H1 (cell line): ENCODE results near the gene ZNF396. TPM values are rescaled to one million over a fixed set of nuclear protein-coding genes. Genes with fewer than 3 reads are reported as not detected.

Source experiments
- CBX5 ChIP-seq: fragments of 300-800, 300-1000 bp; sonication (generic); IDR thresholded peaks from 2 replicates; pipeline ENCODE4 v1.7.1; 2016; ENCODE audit warnings: antibody characterized with exemption, low read length, low read depth
- CHD1 ChIP-seq: IDR thresholded peaks from 2 replicates; pipeline ENCODE4 v1.6.1; 2012; ENCODE audit warnings: low read depth, low read length, improper control_type of control experiment
- CREB1 ChIP-seq: IDR thresholded peaks from 2 replicates; pipeline ENCODE4 v1.6.1; 2012; ENCODE audit warnings: inconsistent platforms
- HDAC2 ChIP-seq, 2 experiments: fragments of 300-600 bp in 1 of 2; sonication (generic) in 1 of 2; IDR thresholded peaks; 2 replicates each; pipeline ENCODE4 v1.6.1; 2011 to 2012; ENCODE audit warnings: low read depth in 2 of 2, low read length in 2 of 2, mild to moderate bottlenecking in 2 of 2, moderate library complexity in 2 of 2, borderline replicate concordance in 1 of 2, inconsistent platforms in 1 of 2
- HDAC6 ChIP-seq: IDR thresholded peaks from one replicate; pipeline ENCODE4 v1.7.1; 2012; ENCODE audit warnings: low read depth, mild to moderate bottlenecking, inconsistent platforms, low read length, moderate library complexity
- NANOG ChIP-seq: IDR thresholded peaks from 2 replicates; pipeline ENCODE4 v1.6.1; 2011; ENCODE audit warnings: low read length, low read depth, mild to moderate bottlenecking, inconsistent platforms; ENCODE audit not compliant: insufficient read depth, poor library complexity, severe bottlenecking
- POLR2A ChIP-seq, 2 experiments: IDR thresholded peaks; 1 replicate in 1 of 2; 2 replicates in 1 of 2; pipeline ENCODE4 v1.6.1; 2011; ENCODE audit warnings: low read depth in 2 of 2, low read length in 2 of 2, mild to moderate bottlenecking in 2 of 2; ENCODE audit errors: control extremely low read depth in 1 of 2
- SP2 ChIP-seq: IDR thresholded peaks from 2 replicates; pipeline ENCODE4 v1.6.1; 2012; ENCODE audit warnings: mild to moderate bottlenecking, low read length, inconsistent platforms
- TEAD4 ChIP-seq: IDR thresholded peaks from 2 replicates; pipeline ENCODE4 v1.6.1; 2012; ENCODE audit warnings: low read depth, low read length, inconsistent platforms, mixed read lengths
- polyA plus RNA-seq, 7 experiments: library from polyadenylated mRNA; depleted of rRNA in 3 of 7; stranded (reverse) in 5 of 7; unstranded in 2 of 7; fragments of >200 nt in 5 of 7; fragments of 200-250 nt in 2 of 7; gene quantifications; 1 replicate in 5 of 7; 2 replicates in 1 of 7; 4 replicates in 1 of 7; pipeline versions ENCODE4 v1.2.1 to v1.2.3, GENCODE V29; 2011 to 2013; ENCODE audit warnings: missing spikeins in 2 of 7, mixed read lengths in 2 of 7
- total RNA-seq: library from RNA; stranded (reverse); fragmentation: NEBNext Ultra II Directional; extraction: Animal tissue kit (Norgen Biotek cat#: 25700); gene quantifications from 2 replicates; pipeline ENCODE4 v1.2.1, GENCODE V29; 2021

The ZNF396 gene
- total and polyA plus RNA-seq, 2 of the 8 experiments (the other 6 are each of a cell fraction or from before 2014, with no cell fraction given), result 0.44 to 0.74 TPM

DNA sequence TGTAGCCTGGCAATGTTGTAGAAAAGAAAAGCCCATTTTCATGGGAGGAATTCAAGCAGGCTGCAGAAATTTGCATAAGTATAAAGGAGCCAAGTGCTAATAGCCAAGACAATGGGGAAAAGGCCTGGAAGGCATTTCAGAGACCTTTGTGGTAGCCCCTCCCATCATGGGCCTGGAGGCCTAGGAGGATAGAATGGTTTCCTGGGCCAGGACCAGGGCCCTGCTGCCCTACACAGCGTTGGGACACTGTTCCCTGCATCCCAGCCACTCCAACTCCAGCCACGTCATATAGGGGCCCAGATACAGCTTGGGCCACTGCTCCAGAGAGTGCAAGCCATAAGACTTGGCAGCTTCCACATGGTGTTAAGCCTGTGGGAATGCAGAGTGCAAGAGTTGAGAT, 24.9 kb downstream of the ZNF396 start (continued):
- no peak for TF ChIP-seq CHD1
- no peak for TF ChIP-seq HDAC6
- no peak for TF ChIP-seq CBX5
- TF ChIP-seq SP2, result no peak
- TF ChIP-seq HDAC2 (IDR thresholded peaks at IDR 0.05; ENCODE audit: borderline replicate concordance in 1 of 2, low read depth in 2 of 2, low read length in 2 of 2), result no peak
- TF ChIP-seq TEAD4, result no peak
- no peak for TF ChIP-seq CREB1
- TF ChIP-seq POLR2A (IDR thresholded peaks at IDR 0.05; ENCODE audit: control extremely low read depth in 1 of 2, low read depth in 2 of 2, low read length in 2 of 2), result no peak
- no peak for TF ChIP-seq NANOG
